GM18498 (cell line): ENCODE measurements around the gene AKR1C8.
"Not testable (repeated sequence)": the region's sequence is repeated elsewhere in the genome, so short reads cannot be mapped to it uniquely, and the experiment has no call there.

Experiments used
- ATAC-seq: cut with Tn5 transposase; IDR thresholded peaks from one replicate; pipeline ENCODE4 v1.9.1; 2021; ENCODE audit warnings: mild to moderate bottlenecking, moderate library complexity; ENCODE audit not compliant: unreplicated experiment

AKR1C8 gene

GRCh38 chr10:5109861-5110260, 75.1 kb downstream of the AKR1C8 start:
- ATAC-seq = not testable (repeated sequence)

- ATAC-seq = no peak
These were observed 76.1 kb downstream of the AKR1C8 start for GRCh38 chr10:5108658-5109416.

GRCh38 chr10:5107860-5108526, 77.0 kb downstream of the AKR1C8 start:
- no peak for ATAC-seq

DNA sequence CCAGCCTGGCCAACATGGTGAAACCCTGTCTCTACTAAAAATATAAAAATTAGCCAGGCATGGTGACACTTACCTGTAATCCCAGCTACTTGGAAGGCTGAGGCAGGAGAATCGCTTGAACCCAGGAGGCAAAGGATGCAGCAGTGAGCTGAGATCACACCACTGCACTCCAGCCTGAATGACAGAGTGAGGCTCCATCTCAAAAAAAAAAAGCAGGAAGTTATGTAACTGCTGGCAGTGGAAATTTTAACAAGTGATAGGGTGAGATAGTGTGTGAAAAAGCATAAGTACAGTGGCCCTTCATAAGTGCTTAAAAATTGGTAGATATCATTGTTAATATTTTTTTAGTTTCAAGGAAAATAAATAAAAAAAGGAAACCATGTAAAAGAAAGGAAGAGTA, 78.4 kb downstream of the AKR1C8 start:
- no peak for ATAC-seq

GRCh38 chr10:5105626-5106025, 79.3 kb downstream of the AKR1C8 start:
- ATAC-seq = no peak
